Measurements from ENCODE around the gene AHI1.

Gene AHI1

DNA sequence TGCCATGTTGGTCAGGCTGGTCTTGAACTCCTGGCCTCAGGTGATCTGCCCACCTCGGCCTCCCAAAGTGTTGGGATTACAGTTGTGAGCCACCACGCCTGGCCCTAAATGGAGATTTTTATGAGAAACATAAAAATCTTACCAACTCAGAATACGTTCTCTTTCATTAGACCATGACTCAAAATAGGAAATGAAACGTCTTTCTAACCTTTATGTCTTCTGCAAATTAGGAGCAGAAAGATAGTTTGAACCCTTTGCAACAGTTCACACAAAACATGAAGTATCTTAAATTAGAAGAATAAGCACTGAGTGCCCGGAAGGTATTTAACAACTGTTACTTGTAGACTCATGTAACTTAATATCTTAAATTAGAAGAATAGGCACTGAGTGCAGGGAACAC is 48.3 kb downstream of the AHI1 start:
- no peak for DNase-seq

DNA sequence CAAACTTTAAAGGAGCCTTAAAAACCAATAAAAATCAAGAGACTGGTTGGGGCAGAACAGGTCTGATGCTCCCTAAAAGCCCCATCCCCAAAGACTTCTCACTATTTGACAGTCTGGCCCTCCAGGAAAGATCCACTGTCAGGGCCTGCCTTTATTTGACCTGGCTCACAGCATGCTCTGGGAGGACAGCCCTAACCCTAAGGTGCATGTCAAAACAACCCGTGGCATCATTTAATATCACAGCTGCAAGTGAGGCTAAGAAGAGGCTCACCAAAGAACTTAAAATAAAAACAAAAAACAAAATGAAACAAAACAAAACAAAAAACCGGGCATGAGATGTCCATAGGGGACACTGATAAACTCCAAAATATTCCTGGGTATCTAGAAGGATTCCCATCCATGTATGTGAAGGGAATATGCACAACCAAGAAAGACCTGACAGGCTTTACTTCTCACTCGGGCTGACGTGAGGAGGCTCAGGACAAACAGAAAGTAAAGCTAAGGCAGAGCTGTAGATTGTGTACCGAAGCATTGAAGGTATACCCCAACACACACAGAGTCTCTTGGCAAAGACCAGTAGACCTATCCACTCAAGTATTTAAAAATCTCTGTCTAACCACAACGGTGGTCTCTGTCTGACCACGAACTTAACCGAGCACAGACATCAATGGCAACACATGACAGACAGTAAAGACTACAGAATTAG is 57.3 kb downstream of the AHI1 start:
- no peak for DNase-seq

DNA sequence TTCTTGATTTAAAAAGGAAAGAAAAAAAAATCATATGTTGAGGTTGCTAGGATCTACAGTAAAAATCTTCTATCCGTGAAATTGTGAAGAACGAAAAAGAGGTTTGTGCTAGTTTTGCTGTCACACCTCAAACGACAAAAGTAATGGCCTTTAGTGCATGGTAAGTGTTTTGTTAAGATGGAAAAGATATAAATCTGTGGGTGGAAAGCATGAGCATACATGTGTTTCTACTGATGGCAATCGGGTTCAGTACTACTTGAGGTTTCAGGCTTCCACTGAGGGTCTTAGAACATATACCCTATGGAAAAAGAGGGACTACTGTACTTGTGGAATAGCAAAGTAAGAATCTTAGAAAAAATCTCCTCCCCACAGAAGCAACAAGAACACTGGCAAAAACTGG is 58.0 kb downstream of the AHI1 start:
- no peak for DNase-seq

DNA sequence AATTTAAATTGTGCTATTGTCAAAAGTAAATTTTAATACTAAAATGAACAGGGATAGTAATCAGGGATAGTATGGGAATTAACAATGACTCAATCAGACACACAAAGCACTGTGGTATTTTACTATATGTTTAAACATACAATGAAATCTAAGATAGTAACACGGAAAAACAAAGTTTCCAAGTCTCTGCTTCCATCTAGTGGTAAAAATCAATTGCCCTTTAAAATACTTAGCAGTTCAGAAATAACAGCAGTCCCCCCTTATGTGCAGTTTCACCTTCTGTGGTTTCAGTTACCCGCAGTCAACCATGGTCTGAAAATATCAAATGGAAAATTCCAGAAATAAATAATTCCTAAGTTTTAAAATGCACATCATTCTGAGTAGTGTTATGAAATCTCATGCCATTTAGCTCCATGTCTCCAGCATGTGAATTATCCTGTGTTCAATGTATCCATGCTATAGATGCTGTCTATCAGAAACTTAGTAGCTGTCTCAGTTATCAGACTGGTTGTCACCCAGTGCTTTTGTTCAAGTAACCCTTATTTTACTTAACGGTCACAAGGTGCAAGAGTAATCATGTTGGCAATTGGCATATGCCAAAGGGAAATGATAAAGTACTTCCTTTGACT is 58.5 kb downstream of the AHI1 start:
- no peak for DNase-seq

DNA sequence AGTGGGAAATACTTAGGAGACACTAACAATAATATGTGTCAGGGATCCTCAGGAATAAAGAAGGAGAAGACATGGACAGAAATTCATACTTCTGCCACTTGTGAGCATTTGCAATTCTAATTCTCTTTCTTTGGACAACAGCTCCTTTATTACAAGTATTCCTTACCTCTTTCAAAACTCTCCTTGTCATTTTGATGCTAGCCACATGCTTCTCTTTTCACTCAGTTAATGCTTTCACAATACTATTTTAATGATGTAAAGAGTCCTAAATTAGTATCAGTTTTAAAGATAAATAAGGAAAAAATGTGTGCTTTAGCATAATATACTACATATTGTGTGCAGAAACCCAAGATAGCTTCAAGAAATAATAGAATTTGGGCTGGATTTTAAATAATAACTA is 62.5 kb downstream of the AHI1 start:
- DNase-seq = no peak

DNA sequence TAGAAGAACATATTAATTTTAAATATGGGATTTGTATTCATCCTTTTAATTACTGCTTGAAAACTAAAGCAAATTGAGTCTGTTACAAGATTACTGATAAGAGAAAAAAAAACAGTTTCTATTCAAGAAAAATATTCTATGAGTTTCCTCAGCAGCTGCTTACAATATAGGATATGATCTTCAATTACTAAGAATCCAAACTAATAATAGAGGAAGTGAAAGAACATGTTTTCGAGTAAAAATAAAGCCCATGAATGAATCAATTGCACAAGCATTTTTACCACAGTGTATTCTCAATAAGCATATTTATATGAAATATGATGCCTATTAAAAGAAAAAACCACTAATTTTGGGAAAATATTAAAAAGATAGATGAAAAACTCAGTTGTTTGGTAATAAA is 63.4 kb downstream of the AHI1 start:
- no peak for DNase-seq

DNA sequence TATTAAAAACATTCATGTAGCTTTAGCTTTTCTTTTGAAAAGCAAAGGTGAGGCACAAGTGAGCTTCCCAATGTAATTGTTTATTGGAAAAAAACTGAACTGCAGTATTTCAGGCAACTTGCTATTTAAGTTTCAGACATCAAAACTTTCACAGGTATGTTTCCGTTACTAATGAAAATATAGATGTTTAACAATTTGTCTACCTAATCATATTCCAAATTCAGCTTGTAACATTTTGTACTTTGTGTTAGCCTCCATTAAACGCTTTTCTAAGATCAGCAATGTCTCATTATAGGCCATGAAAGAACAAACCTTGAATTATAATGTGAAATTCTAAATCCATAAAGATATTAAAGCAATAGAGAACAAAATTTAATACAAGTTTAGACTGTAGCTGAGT is 69.5 kb downstream of the AHI1 start:
- DNase-seq = no peak

DNA sequence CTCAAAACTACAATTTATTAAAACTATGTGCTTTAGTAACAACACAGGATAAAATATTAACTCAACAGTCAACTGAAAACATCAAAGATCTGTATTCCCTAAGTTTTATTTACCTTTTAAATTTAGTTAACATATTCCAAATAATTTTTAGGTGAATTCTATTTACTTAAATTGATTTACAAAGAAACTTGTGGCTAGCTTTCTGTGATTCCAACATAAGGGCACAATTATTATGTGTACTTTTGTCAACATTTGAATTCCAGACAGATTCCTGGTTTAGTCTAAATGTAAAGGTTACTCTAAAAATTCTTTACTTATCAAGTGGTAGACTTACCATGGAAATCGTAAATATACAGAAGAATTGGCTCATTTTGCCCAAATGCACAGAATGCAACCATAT is 70.7 kb downstream of the AHI1 start:
- DNase-seq = no peak

DNA sequence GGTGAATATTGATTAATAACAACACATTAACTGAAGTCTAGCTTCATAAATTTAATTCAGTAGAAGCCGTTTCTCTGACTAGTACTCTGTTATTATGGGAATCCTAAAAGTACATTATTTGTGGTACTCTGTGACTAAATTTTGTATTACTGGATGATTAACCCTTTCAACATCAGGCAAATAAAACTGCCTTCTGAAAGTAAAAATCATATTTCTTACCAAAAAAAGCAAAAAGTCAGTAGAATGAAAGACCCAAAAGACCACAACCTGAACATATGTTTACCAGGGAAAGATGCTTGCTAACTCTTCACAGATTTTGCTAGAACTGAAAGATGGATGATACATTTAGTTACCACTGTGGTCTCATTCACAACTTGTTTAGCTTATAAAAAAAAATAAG is 73.2 kb downstream of the AHI1 start:
- no peak for DNase-seq

DNA sequence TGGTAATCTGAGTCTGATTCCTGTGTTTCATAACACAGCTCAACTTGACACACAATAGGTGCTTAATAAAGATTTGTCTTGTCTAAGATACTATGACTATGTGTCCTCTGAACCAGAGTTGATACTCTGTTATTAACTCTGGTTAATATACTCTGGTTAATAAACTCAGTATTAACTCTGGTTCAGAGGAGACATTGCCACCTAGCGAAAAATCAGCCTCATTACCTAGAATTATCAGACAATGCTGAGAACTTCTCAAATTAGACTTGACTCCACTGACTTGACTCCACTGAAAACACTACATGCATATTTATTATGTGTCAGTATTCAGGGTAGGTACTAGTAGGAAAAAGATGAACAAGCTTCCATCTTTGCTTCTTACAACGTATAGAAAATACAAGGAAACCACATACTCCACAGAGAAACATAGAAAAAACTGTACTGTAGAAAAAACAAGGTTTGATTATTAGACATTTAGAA is 73.9 kb downstream of the AHI1 start:
- DNase-seq = no peak

DNA sequence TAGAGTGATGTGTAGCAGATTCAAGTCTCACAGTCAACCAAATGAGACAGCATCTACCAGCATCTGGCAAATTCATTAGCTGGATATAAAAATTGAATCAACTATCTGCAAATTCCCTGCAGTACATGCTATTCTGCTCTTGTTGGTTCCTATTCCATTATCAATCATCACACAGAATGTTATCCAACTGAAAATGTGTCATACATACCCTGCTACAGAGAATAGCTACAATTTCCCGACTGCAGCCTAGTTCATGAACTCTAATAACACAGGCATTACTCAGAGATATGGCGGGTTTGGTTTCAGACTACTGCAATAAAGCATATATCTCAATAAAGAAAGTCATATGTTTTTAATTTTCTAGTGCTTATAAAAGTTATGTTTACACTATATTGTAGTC is 78.4 kb downstream of the AHI1 start:
- no peak for DNase-seq

DNA sequence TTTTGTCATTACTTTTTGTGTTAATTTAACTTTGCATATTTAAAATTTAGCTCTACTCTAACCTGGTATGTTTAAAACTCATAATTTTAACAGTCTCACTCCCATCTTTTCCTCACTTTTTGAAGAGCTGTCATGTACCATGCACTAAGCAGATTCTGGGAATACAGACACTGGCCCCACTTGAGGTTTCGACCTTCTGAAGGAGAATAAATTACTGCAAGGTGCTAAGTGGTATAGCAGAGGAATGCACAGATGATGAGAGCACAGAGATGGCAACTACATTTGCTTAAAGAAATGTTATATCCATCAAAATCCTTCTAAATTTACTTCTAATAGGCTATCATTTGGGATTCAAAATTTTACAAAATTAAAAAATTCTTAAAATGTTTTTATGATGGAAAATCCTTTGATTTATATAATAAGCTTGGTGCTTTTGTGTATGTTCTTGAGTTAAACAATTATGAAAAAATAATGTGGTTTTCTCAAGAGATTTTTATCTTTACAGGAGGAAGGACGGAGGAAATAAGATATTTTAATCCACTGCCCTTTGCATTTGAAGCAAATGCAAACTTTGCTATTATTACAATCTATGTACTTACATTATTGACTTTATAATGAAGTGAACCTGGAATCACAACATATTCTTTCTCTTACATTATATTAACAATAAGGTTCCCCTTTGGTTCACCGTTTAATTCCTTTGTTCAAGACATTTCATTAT is 79.3 kb downstream of the AHI1 start:
- no peak for DNase-seq

DNA sequence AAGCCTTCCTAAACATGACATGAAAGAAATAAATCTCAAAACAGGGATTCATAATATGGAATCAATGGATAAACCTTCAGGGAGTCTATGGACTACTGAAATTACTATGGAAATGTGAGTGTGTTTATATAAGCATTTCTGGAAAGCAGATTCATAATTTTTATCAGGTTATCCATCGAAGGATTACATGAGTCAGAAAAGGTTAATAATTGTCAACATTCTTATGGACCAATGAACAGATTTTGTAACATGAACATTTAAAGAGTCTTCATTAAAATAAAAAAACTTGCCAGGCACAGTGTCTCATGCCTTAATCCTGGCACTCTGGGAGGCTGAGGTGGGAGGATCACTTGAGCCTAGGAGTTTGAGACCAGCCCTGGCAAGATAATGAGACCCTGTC is 84.8 kb downstream of the AHI1 start:
- no peak for DNase-seq

DNA sequence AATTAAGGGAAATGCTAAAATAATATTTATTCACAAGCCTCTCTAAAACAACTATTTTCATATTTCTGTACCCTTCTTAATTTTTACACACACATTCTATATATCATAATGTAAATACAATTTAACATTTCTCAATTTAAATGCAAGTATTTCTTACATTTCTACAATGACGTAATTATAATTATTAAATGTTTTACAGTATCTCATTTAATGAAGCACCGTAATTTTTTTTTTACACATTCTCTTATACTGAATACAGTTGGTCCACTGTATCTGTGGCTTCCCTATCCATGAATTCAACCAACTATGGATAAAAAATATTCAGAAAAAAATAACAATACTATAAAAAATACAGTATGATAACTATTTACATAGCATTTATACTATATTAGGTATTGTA is 85.7 kb downstream of the AHI1 start:
- no peak for DNase-seq

DNA sequence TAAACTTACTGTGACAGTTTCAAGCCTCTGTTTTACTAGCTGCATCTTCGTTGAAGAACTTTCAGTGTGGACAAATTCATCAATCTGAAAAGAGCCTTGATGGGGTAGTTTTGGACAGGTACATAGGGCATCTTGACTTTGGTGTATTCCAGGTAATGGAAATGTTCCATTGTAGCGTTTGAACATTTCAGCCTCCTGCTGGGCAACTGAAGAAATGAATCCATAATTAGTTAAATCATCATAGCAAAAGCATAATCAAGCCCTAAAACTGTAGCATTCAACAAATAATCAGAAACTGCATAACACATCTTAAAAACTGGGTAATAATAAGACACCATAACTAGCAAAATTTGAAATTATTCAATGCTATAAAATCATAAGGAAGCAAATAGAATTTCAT is 86.2 kb downstream of the AHI1 start:
- no peak for DNase-seq

DNA sequence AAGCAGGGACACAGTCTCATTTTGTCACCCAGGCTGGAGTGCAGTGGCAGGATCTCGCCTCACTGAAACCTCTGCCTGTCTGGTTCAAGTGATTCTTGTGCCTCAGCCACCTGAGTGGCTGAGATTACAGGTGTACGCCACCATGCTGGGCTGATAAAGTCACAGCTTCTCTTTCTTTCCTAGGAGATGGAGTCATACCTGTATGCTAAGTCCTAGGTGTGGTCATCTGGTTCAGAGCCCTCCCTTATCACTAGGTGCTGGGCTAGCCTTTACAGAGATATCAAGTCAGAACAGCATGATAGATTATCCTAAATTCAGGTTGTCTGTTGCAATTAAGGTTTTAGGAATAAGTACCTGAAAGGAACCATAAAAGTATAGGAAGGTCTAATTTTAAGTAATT is 86.7 kb downstream of the AHI1 start:
- DNase-seq = no peak

DNA sequence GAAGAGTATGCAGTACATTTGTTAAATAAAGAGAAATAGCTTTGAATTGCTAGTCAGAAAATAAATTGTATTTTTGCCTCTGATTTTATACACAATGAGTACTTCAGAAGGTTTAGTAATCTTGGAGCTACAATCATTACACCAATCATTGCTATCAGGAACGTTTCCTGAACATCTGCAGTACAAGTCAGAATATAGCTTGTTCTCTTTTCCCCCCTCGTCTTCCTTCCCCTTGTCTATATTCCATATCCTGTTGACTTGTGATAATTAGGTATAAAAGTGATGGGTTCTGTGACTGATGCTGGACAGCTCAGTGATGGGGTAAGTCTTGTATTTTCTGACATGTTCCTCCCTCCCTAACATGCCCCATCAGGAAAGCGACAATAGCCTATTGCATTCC is 94.0 kb downstream of the AHI1 start:
- no peak for DNase-seq

DNA sequence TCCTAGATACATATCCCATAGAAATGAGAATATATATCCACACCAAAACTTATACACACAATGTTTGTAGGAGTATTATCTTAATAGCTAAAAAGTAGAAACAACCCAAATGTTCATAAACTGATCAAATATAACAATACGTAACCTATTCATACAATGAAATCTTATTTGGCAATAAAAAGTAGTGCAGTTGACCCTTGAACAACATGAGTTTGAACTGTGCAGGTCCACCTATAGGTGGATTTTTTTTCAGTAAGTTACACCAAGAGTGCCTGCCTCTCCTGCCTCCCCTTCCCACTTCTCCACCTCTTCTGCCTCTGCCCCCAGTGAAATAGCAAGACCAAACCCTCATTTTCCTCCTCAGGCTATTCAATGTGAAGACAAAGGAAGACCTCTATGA is 95.2 kb downstream of the AHI1 start:
- DNase-seq = no peak

DNA sequence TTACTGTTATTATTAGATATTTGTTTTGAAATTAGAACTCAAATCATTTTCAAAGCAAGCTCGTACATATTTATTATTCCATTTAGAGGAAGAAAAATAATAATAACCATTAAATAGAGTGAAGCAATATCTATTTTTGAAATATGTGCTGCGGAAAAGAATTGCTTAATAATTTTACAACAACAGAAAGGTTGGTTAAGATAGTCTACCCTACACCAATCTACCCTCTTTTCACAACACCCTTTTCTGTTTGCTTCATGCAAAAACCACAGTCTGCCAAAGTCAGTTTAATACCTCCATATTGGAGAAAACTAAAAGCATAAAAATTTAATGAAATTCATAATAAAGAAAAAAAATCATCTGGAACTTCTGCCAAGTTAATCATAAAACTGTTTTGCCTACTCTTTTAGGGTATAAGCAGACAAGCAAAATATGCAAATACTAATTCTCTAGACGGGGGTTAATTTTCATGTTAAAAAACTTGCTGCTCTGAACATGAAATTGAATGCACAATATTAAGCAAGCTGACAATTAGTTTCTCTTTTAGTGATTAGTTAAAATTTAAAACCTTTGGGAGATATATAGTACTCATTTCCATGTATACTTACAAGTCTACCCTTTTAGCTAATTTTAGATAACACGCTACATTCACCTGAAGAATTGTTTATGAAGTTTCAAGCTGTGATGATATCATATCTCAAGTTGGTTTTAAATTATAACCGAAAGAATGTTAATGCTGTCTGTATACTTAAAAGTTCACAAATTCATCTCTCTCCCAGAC is 100.2 kb downstream of the AHI1 start:
- DNase-seq = no peak

DNA sequence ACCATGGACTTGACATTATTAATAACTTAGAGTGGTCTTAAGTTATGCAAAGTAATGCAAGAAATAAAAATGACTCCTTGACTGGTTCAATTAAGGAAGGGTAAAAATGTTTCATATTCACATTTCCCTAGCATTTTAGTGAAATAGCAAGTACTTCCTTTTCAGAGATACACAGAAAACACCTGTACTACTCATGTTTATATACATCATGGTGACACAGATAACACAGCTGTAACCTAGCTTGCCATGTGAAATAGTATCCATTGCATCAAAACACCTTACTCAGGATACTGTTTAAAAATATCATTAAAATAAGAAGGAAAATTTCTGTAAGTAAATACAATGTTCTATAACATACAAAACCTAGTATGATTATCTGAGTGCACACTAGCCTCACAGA is 102.4 kb downstream of the AHI1 start:
- no peak for DNase-seq

DNA sequence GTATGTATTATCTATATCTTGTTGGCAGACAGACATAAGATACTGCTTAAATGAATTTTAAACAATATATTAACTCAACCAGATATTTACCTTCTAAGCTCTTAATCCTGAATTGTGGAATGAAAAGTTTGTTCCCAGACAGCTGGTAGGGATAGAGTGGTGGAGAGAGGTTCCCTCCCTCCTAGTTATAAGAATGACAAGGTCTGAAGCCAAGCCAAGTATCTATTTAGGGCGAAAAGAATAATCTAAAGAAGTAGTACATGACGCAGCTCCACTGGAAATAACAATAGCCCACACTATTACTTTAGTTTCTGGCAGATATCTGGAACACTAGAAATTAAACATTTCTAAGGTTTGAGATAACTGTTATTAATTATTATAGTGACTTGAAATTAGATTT is 104.3 kb downstream of the AHI1 start:
- DNase-seq = no peak

DNA sequence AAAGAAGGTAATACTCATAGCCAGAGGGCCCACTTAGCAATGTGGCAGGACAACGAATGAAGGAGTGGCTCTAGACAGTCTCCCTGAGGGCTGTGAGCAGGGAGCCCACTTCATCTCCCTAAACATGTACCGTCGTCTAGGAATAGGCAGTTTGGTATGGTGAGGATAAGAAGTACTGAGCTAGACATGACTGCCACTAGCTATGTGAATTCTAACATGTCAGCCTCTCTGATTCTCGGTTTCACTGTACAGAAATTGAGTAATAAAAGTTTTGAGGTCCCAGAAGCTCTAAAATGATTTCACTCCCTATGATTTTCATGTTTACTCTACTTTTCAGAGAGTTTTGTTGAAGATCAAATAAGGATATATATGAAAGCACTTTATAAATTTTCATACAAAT is 107.1 kb downstream of the AHI1 start:
- no peak for DNase-seq

DNA sequence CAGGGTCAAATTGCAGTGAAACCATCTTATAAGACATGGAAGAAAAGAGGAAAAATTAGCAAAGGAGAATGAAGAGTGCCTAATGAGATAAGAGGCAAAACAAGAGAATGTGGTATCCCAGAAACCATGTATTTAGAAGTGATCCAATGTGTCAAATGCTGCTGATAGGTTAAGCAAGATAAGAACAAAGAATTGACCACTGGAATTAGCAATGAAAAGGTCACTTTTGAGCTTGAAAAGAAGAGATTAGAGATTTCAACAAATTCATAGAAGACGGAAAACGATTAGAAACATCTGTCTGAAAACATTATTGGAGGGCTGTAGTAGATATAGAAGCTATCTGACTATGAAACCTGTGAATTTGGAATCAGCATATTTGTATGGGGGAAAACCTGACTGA is 112.2 kb downstream of the AHI1 start:
- no peak for DNase-seq

DNA sequence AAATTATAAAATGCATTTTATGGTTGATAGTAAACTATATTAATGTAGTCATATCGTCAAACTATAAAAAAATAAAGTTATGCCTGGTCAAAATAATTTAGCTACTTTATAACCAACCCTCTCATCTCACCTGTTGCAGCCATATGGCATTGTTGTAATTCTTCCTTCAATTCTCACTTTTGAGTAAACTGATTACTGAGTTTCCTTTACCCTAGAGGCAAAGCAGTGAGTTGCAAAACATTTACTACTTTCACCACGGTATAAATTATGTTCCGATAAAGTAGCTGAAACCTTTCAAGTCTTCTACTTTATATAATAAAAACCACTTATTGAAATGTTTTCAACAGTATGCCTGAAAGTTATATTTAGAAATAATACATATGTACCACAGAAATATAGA is 113.8 kb downstream of the AHI1 start:
- DNase-seq = no peak

Data from GOT3 (cell line).